Keratinocyte (primary cell): ENCODE data around the gene SMARCD2. TPM values are rescaled to one million over a fixed set of nuclear protein-coding genes. Genes with fewer than 3 reads are reported as not detected.
A peak's percentile ranks its signal among the peaks of the same experiment; 100 is the strongest.
"Not testable (repeated sequence)": the region's sequence is repeated elsewhere in the genome, so short reads cannot be mapped to it uniquely, and the experiment has no call there.

Experiments
- DNase-seq: peaks from one replicate; pipeline ENCODE4 v3.0.0-alpha.2; 2011; ENCODE audit warnings: low read depth, missing footprints, low spot score
- FAIRE-seq: peaks from 2 replicates; lab custom pipeline; 2011; peaks lifted over from hg19 to GRCh38; lab: Jason Lieb, UNC
- H2AFZ ChIP-seq: 2 replicates; pipeline ENCODE4 v1.6.0; 2012; ENCODE audit warnings: low read length, control low read depth, inconsistent platforms; ENCODE audit not compliant: control insufficient read depth
- H3K27ac ChIP-seq: 2 replicates; pipeline ENCODE4 v1.5.1; 2011; ENCODE audit warnings: low read length; ENCODE audit not compliant: control insufficient read depth, insufficient read depth
- H3K27me3 ChIP-seq: 3 replicates; pipeline ENCODE4 v1.6.0; 2011; ENCODE audit warnings: low read length; ENCODE audit not compliant: control insufficient read depth, insufficient read depth; ENCODE audit errors: extremely low read depth
- H3K36me3 ChIP-seq, 2 experiments: 2 replicates in 1 of 2; 3 replicates in 1 of 2; pipeline ENCODE4 v1.5.1; 2011; ENCODE audit warnings: low read length in 2 of 2, mild to moderate bottlenecking in 1 of 2; ENCODE audit not compliant: control insufficient read depth in 2 of 2, insufficient read depth in 2 of 2; ENCODE audit errors: extremely low read depth in 1 of 2
- H3K4me1 ChIP-seq: 3 replicates; pipeline ENCODE4 v1.5.1; 2011; ENCODE audit warnings: low read length; ENCODE audit not compliant: control insufficient read depth, insufficient read depth; ENCODE audit errors: extremely low read depth
- H3K4me2 ChIP-seq: 3 replicates; pipeline ENCODE4 v1.6.0; 2011; ENCODE audit warnings: low read depth, low read length; ENCODE audit not compliant: control insufficient read depth, insufficient read depth; ENCODE audit errors: extremely low read depth
- H3K4me3 ChIP-seq, 3 experiments: fragments of 200-600 bp in 1 of 3; sonication (generic) in 1 of 3; 2 replicates in 2 of 3; 3 replicates in 1 of 3; pipeline ENCODE4 v1.5.1; 2011 to 2016; ENCODE audit warnings: low read length in 3 of 3, mild to moderate bottlenecking in 3 of 3, control low read depth in 2 of 3, inconsistent platforms in 1 of 3, low read depth in 1 of 3, mixed read lengths in 1 of 3, mixed run types in 1 of 3, moderate library complexity in 1 of 3; ENCODE audit not compliant: control insufficient read depth in 2 of 3, insufficient read depth in 2 of 3; ENCODE audit errors: extremely low read depth in 1 of 3
- H3K79me2 ChIP-seq: 2 replicates; pipeline ENCODE4 v1.6.0; 2012; ENCODE audit warnings: low read length; ENCODE audit not compliant: control insufficient read depth, insufficient read depth
- H3K9ac ChIP-seq: 3 replicates; pipeline ENCODE4 v1.6.0; 2011; ENCODE audit warnings: low read length; ENCODE audit not compliant: control insufficient read depth, insufficient read depth; ENCODE audit errors: extremely low read depth
- H3K9me1 ChIP-seq: 3 replicates; pipeline ENCODE4 v1.6.0; 2011; ENCODE audit warnings: low read length; ENCODE audit not compliant: control insufficient read depth, insufficient read depth; ENCODE audit errors: extremely low read depth
- H3K9me3 ChIP-seq: 2 replicates; pipeline ENCODE4 v1.5.1; 2012; ENCODE audit warnings: low read depth, low read length; ENCODE audit not compliant: control insufficient read depth
- H4K20me1 ChIP-seq: 3 replicates; pipeline ENCODE4 v1.6.0; 2011; ENCODE audit warnings: low read length; ENCODE audit not compliant: control insufficient read depth, insufficient read depth; ENCODE audit errors: extremely low read depth
- CTCF ChIP-seq, 3 experiments: IDR thresholded peaks in 1 of 3; conservative IDR thresholded peaks in 1 of 3; optimal IDR thresholded peaks in 1 of 3; 2 replicates in 2 of 3; 3 replicates in 1 of 3; pipeline versions ENCODE3 to v1.5.1; 2011; ENCODE audit warnings: low read length in 3 of 3, mild to moderate bottlenecking in 3 of 3, moderate library complexity in 2 of 3, control low read depth in 1 of 3, inconsistent platforms in 1 of 3; ENCODE audit not compliant: insufficient read depth in 2 of 3; ENCODE audit errors: extremely low read depth in 1 of 3
- EZH2 ChIP-seq: IDR thresholded peaks from one replicate; pipeline ENCODE4 v1.6.1; 2012; ENCODE audit warnings: inconsistent platforms, mild to moderate bottlenecking, low read length, moderate library complexity
- dilution Hi-C: fragments of 300-500 bp; cut with MboI; formaldehyde crosslinking; loops from one replicate; pipeline ENCODE4 v1.7.0; 2020; ENCODE audit warnings: low sequenced_read_pairs; ENCODE audit not compliant: extremely low pct_ligation_motif_present
- polyA plus RNA-seq, 5 experiments: library from polyadenylated mRNA; depleted of rRNA in 3 of 5; stranded (reverse) in 3 of 5; stranded (forward) in 1 of 5; unstranded in 1 of 5; fragments of >200 nt; gene quantifications; 1 replicate in 1 of 5; 2 replicates in 3 of 5; 3 replicates in 1 of 5; pipeline versions ENCODE4 v1.2.1 to v1.2.3, GENCODE V29; 2011 to 2012; ENCODE audit warnings: missing spikeins in 2 of 5, low read depth in 1 of 5, low replicate concordance in 1 of 5

The SMARCD2 gene
- polyA plus RNA-seq, 1 donor (not counting 4 experiments of a cell fraction or from before 2014, with no cell fraction given), result 86.3 TPM

- H4K20me1 ChIP-seq, H3K4me1 ChIP-seq, H3K27me3 ChIP-seq, H3K27ac ChIP-seq, H3K79me2 ChIP-seq, H3K4me2 ChIP-seq, DNase-seq, H3K9me1 ChIP-seq, dilution Hi-C loops, FAIRE-seq, H3K4me3 ChIP-seq, H3K9me3 ChIP-seq, H3K36me3 ChIP-seq, H3K9ac ChIP-seq, H2AFZ ChIP-seq: not testable (repeated sequence)
Measured at GRCh38 chr17:63882626-63883126, 40.2 kb upstream of the SMARCD2 start.

GRCh38 chr17:63881935-63882601 lies 39.6 kb upstream of the SMARCD2 start, which contains the start of gene GH2:
Gene GH2, minus strand, starts transcription at chr17:63881944. Its CDS starts 143 bp downstream, at chr17:63881801.
- H2AFZ ChIP-seq, result no peak within 1 kb of the TSS
- no peak within 1 kb of the TSS for H3K4me3 ChIP-seq
- H3K27me3 ChIP-seq, result no peaks in the 10 kb centered on the region
- H3K27ac ChIP-seq, result no peak within 1 kb of the TSS
- no peak for TF ChIP-seq EZH2
- TF ChIP-seq CTCF (optimal IDR thresholded peaks at IDR 0.05 in 1 of 3, IDR thresholded peaks at IDR 0.05 in 1 of 3, conservative IDR thresholded peaks at IDR 0.05 in 1 of 3; ENCODE audit: extremely low read depth in 1 of 3, insufficient read depth in 2 of 3, low read length in 3 of 3), result peak; percentile 67 to 80 (median 78)
- dilution Hi-C loops, result no loop called here
- H3K9ac ChIP-seq, result no peak within 1 kb of the TSS
- no peaks in the 10 kb centered on the region for H3K9me3 ChIP-seq
- H4K20me1 ChIP-seq, result no peaks in the 10 kb centered on the region
- no peak for DNase-seq
- no peaks in the 10 kb centered on the region for H3K79me2 ChIP-seq
- no peak within 1 kb of the TSS for H3K4me2 ChIP-seq
- no peak for FAIRE-seq
- no peaks in the 10 kb centered on the region for H3K4me1 ChIP-seq
- H3K9me1 ChIP-seq, result no peaks in the 10 kb centered on the region
- no peaks in the 10 kb centered on the region for H3K36me3 ChIP-seq

GRCh38 chr17:63881337-63881736 lies 38.9 kb upstream of the SMARCD2 start:
- H3K9ac ChIP-seq, H4K20me1 ChIP-seq, H3K9me3 ChIP-seq, H3K4me1 ChIP-seq, H3K4me3 ChIP-seq, H2AFZ ChIP-seq, H3K36me3 ChIP-seq, dilution Hi-C loops, H3K27ac ChIP-seq, FAIRE-seq, DNase-seq, H3K27me3 ChIP-seq, H3K9me1 ChIP-seq, H3K4me2 ChIP-seq, H3K79me2 ChIP-seq: not testable (repeated sequence)
